Osteocyte (in vitro differentiated cells): ENCODE results near the gene MNX1. TPM values are rescaled to one million over a fixed set of nuclear protein-coding genes. Genes with fewer than 3 reads are reported as not detected.

ENCODE experiments used
- DNase-seq: peaks from one replicate; pipeline ENCODE4 v3.0.0; 2021; ENCODE audit warnings: mixed read lengths; ENCODE audit not compliant: unreplicated experiment; ENCODE audit errors: extremely low spot score
- H3K27ac Mint-ChIP-seq: one replicate; pipeline ENCODE4 v1.8.0; 2021; ENCODE audit warnings: mild to moderate bottlenecking, mixed read lengths; ENCODE audit not compliant: unreplicated experiment
- H3K27me3 Mint-ChIP-seq: one replicate; pipeline ENCODE4 v1.8.0; 2021; ENCODE audit warnings: mixed read lengths; ENCODE audit not compliant: unreplicated experiment
- H3K36me3 Mint-ChIP-seq: one replicate; pipeline ENCODE4 v1.8.0; 2021; ENCODE audit warnings: mixed read lengths; ENCODE audit not compliant: unreplicated experiment
- H3K4me1 Mint-ChIP-seq: one replicate; pipeline ENCODE4 v1.8.0; 2021; ENCODE audit warnings: mixed read lengths; ENCODE audit not compliant: unreplicated experiment
- H3K4me3 Mint-ChIP-seq: one replicate; pipeline ENCODE4 v1.8.0; 2021; ENCODE audit warnings: mild to moderate bottlenecking, moderate library complexity, mixed read lengths; ENCODE audit not compliant: unreplicated experiment
- H3K9me3 Mint-ChIP-seq: one replicate; pipeline ENCODE4 v1.8.0; 2021; ENCODE audit warnings: mixed read lengths; ENCODE audit not compliant: unreplicated experiment
- total RNA-seq: library from RNA; stranded (reverse); gene quantifications from 2 replicates; pipeline ENCODE4 v1.2.1, GENCODE V29; 2021
- TF ChIP-seq, protein P1 (sequence below): fragments of 200-600 bp; sonication (generic); IDR thresholded peaks from 2 replicates; pipeline ENCODE4 v1.5.0; 2021; ENCODE audit warnings: antibody characterized with exemption, mild to moderate bottlenecking, moderate library complexity

Gene MNX1
- total RNA-seq, 1 donor from 2014 or later: not detected

DNA sequence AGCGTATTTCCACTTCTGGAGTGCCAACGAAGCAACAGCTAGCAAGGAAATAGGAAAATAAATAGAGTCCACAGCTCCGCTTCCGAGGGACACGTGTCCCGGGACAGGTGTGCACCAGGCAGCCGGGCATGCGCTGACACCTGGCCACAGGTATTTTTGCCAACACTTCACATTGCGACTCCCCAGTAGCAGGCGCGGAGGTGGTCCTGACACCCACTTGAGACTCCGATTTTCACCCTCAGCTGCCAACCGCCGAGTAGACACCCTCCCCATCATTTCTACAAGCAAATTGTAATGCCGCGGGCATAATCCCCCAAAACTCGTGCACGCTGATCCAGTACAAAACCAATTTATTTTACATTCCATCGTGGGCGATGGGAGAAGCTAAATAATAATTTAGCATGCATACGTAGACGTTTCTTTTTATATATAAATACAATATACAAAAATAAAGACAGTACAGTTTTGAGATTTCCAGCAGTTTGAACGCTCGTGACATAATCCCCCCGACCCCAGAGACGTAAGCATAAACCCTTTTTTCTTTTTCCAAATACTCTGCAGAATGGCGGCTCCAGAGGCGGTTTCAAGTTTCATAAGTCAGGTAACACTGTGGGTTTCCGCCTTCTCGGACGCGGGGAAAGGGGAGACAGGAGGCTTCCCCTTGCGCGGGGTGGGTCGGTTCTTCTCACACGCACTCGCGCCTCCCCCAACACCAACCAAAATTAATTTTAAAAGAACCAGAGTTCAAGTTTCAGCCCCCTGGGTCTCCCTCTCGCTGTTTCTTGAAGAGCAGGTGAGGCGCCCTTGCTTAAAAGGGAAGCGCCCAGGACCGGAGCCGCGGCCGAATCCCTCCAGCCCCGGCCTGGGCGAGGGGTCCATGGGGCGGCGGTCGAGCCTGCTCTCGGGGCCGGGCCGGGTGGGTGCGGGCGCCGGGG is 5.7 kb downstream of the MNX1 start:
- no peaks in the 10 kb centered on the region for H3K9me3 Mint-ChIP-seq
- H3K27me3 Mint-ChIP-seq: peaks cover 67% of the 10 kb centered on the region
- TF ChIP-seq, protein P1, sequence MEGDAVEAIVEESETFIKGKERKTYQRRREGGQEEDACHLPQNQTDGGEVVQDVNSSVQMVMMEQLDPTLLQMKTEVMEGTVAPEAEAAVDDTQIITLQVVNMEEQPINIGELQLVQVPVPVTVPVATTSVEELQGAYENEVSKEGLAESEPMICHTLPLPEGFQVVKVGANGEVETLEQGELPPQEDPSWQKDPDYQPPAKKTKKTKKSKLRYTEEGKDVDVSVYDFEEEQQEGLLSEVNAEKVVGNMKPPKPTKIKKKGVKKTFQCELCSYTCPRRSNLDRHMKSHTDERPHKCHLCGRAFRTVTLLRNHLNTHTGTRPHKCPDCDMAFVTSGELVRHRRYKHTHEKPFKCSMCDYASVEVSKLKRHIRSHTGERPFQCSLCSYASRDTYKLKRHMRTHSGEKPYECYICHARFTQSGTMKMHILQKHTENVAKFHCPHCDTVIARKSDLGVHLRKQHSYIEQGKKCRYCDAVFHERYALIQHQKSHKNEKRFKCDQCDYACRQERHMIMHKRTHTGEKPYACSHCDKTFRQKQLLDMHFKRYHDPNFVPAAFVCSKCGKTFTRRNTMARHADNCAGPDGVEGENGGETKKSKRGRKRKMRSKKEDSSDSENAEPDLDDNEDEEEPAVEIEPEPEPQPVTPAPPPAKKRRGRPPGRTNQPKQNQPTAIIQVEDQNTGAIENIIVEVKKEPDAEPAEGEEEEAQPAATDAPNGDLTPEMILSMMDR: no peak
- H3K27ac Mint-ChIP-seq: no peak overlapping the region
- no peak overlapping the region for H3K4me3 Mint-ChIP-seq
- DNase-seq: no peak
- H3K4me1 Mint-ChIP-seq: peaks cover 26% of the 10 kb centered on the region
- H3K36me3 Mint-ChIP-seq: no peaks in the 10 kb centered on the region

DNA sequence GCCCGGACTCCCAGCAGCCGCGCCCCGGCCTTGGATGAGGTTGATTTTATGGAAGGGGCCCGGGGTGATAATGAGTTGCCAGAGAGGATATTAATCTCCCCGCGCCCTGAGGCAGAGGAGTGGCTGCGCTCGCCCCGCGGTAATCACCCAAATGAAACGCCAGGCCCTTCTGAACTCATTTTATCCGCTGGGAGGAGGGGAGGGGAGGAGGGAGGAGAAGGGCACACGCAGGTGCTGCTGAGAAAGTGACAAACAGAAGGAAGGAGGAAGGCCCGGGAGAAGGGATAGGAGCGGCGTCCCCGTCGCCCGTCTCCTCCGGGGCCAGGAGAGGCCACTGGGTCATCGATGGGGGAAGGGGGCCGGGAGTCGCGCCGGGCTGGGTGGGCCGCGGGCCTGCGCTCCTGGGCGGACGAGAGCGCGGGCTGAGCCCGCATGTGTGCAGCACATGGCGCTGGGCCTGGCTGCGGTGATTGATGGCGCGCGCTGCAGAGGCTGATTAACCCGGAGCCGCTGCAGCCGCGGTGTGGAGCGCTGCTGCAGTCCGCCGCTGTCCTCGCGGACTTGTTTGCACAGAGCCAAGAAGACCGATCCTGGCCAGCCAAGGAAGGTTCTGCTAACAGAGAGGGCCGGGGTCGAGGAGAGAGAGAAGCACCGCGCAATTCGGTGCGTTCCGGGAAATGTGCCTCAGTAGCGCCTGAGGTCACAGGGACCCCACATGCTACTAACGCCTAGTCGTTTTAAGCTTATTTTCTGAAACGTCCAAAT is 6.5 kb downstream of the MNX1 start:
- DNase-seq: no peak
- H3K27ac Mint-ChIP-seq: no peak overlapping the region
- H3K4me3 Mint-ChIP-seq: no peak overlapping the region

DNA sequence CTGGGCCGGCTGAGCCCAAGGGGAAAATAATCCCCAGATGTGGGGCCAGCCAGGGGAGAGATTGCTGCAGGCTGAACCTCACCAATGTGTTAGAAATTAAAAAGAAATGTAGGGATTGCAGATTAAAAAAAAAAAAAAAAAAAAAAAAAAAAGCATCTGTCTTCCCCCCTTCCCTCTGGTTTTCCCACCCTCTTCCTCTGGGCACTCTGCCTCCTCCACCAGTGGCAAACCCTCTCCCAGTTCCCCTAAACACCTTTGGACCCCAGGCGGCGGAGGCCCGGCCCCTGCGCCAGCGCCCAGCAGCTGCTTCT is 7.1 kb downstream of the MNX1 start:
- Mint-ChIP-seq H3K4me3 (no peak overlapping the region), H3K27ac (no peak overlapping the region), H3K9me3 (no peaks in the 10 kb centered on the region), H3K4me1 (peaks cover 23% of the 10 kb centered on the region), H3K36me3 (no peaks in the 10 kb centered on the region), H3K27me3 (peaks cover 67% of the 10 kb centered on the region)
- DNase-seq: no peak
- TF ChIP-seq, protein P1: no peak

More for the DNA sequence above, 6.5 kb downstream of the MNX1 start:
- Mint-ChIP-seq H3K9me3 (no peaks in the 10 kb centered on the region), H3K4me1 (peaks cover 23% of the 10 kb centered on the region), H3K36me3 (no peaks in the 10 kb centered on the region), H3K27me3 (peaks cover 66% of the 10 kb centered on the region)
- TF ChIP-seq, protein P1: no peak

GRCh38 chr7:157002819-157003421 is 7.5 kb downstream of the MNX1 start:
- Mint-ChIP-seq H3K27me3 (peaks cover 68% of the 10 kb centered on the region), H3K4me1 (peaks cover 23% of the 10 kb centered on the region), H3K9me3 (no peaks in the 10 kb centered on the region), H3K36me3 (no peaks in the 10 kb centered on the region), H3K27ac (no peak overlapping the region), H3K4me3 (no peak overlapping the region)
- DNase-seq: no peak
- TF ChIP-seq, protein P1: no peak
